NCI-H1417 (cell line): Measurements from ENCODE around the gene EPX.
A peak's percentile ranks its signal among the peaks of the same experiment; 100 is the strongest.

ENCODE experiments used
- DNase-seq, 3 experiments: peaks; one replicate each; lab custom pipeline; 2025; lab: John Stamatoyannopoulos, UW

Gene EPX

GRCh38 chr17:58229384-58229783 is 36.9 kb downstream of the EPX start:
- no peak for DNase-seq

DNA sequence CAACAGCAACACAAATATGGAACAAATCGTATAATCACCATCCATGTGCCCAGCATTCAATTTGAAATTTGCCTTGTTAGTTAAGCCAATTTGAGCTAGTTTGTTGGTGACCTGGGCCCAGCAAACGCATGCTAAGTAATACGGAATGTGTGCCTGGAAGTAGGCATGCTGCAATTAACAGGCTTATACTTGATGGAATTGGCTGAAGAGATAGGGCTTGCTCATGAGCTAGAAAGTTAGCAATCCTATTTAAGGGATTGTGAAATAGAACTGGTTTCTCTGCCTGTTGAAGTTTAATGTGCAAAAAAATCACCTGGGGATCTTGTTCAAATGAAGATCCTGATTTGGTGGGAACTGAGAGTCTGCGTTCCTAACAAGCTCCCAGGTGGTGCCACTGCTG is 37.4 kb downstream of the EPX start:
- DNase-seq, result no peak

DNA sequence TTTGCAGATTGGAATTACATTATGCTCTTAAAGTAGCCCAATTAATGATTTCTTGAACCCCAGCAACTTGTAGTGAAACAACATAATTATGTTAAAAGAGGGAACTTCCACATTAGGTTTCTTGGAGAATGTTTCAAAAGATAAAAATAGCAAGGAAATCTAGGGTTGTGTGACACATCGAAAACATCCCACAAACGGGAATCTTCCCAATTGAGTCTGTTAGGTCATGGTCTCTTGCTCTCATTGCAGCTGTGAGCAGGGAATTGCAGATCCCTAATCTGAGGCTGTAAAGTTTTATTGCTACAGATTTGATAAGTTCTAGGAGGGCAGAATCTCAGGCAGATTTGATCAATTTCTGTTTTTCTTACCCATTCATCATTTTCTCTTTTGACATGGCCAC is 39.1 kb downstream of the EPX start:
- DNase-seq, result no peak

DNA sequence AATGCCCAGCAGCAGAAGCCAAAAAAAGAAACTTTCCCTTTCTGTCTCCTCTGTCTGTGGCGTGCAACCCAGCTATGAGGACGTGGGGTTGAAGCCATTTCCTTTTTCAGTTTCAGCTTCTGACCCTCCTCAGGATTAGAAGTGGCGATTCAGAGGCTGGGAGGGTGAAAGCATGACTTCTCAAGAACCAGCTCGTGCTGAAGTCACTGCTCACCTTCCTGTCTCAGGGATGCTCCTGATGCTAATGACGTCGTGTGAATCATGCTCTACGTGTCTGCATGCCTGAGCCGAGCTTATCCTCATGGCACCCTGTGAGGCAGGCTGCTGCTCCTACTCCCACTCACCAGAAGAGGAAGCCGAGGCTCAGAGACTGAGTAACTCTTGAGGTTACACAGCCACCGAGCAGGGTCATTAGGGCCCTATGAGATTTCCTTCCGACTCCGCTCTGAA is 40.2 kb downstream of the EPX start:
- DNase-seq, result no peak

DNA sequence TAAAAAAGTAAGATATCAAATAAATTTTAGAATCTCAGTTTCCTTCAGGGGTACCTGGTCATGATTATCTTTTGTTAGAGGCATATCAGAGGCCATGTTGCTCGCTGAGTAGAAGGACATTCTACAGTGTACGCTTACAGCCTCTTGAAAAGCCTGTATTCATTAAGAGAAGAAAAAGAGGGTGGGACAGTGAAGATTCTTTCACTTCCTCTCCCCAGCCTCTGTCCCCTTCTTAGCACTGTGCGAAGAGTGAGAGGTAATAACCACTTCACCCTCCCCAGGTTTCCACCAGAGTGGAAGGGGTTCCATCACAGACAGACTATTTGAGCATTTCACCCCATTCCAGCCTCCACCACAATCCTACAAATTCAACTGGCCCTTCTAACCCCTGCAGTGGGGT is 41.0 kb downstream of the EPX start:
- no peak for DNase-seq

GRCh38 chr17:58234512-58234911 is 42.0 kb downstream of the EPX start:
- no peak for DNase-seq

DNA sequence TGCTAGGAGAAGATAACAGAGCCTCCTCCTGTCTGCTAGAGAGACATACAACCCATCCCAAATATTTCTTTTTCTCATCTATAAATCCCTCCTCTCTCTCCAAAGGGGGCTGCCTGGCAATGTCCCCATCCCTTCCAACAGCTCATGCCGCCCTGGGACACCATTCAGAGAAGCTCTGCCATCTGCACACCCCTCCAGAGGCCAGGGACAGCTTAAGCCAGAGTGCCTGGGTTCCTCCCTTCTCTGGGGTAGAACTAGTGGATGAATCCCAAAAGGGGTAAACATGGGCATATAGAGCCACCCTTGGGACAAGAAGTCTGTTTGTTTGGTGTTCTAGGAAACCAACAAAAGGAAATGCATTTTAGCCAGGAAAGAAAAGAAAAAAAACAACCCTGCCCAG is 43.3 kb downstream of the EPX start:
- DNase-seq, result no peak

DNA sequence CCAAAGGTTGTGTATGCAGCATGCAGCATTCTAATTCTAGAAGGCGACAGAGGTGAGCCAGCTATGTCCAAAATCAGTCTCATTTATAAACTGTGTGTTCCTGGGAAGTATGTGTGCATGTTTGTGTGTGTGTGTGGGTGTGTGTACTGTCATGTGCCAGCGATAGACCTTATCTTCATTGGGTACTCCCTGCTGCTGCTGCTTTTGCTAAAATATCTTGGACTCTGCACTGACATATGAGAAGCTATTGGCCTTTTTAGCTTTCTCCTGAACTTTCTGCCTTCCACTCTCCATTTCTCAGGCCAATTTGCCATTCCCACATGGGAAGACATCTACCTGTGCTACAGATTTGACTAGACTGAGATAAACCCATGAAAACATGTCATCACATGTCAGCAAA is 43.9 kb downstream of the EPX start:
- DNase-seq, result no peak

GRCh38 chr17:58238147-58238634 is 45.7 kb downstream of the EPX start, which contains the start of gene LPO:
Gene LPO (plus strand): TSS chr17:58238584. CDS start chr17:58242980, 4,396 bp downstream.
- DNase-seq, result no peak

DNA sequence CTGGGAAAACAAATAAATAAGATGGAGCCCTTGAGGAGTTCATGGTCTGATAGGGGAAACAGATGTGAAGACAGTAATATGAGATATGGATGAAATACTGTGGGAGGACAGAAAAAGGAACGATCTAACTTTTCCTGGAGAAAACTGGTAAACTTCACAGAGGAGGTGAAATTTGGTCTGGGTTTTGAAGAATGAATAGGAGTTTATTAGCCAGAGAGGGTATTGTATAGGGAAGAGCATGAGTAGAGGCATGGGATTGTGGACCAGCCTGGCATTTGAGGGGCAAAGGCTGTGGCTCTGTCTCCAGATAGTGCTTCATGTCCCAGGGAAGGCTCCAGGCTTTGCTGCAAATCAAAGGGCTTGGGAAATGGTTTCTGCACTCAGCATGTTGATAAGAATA is 47.5 kb downstream of the EPX start:
- DNase-seq, result no peak

DNA sequence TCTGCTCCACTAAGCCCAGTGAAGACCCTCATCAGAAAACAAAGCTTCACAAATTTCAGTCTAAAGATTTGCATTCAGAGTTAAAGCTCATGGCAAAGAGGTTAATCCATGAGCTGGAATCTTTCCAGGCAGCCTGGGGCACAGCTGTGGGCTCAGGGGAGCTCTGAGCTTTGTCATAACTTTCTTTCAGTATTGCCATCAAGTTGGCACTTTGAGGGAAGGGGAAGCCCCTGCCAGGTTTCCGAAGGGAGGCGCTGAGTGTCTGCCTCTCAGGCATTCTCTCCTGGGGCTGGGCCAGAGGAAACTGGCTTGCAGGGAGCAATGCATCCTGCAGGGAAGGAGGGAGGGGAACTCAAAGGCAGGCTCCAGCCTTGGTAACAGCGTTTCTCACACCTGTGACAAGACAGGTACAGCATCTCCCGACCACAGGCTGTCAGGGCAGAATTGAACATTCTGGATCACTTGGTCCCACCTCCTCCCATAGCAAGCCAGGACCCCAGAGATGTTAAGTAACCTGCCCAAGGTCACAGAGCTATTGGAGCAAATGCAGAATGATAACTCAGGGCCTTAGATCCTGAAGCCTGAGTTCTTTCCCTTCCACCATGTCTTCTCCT is 49.8 kb downstream of the EPX start:
- DNase-seq, result no peak

DNA sequence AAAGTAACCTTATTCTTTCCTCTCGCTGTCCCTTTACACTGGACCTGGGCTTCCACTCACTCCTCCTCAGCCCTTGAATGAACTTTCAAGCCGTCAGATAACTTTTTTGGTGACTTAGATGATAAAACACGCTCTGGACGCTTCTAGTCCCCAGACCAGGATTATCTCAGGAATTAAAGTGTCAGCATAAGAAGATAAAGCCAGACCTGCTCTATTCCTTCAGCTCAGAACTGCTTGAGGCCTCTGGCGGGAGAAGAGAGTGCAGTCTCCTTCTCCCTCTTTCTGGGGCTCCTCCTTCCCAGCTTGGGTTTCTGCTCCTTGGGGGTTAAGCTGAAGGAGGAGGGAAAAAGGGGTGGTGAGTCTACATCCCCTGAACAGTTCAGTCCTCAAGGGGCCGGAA is 52.4 kb downstream of the EPX start:
- DNase-seq, result no peak

GRCh38 chr17:58245428-58246103 is 53.0 kb downstream of the EPX start:
- no peak for DNase-seq

GRCh38 chr17:58246104-58246740 is 53.7 kb downstream of the EPX start:
- DNase-seq, result no peak

DNA sequence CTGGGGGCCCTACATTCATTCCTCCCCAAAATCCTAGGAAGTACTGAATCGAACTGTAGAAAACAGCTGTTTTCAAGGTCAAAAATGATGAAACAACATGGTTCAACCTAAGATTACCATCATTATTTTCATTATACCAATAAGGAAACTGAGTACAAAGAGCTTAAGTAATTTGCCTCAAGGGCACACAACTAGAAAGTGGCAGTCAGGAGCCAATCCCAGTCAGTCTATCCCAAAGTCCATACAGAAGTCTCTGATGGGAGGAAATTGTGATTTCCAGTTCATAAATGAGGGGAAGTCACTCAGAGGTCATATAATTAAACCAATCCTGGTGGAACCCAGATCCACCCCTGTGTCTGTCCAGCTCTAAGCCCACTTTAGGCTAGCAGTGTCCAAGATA is 54.3 kb downstream of the EPX start:
- no peak for DNase-seq

DNA sequence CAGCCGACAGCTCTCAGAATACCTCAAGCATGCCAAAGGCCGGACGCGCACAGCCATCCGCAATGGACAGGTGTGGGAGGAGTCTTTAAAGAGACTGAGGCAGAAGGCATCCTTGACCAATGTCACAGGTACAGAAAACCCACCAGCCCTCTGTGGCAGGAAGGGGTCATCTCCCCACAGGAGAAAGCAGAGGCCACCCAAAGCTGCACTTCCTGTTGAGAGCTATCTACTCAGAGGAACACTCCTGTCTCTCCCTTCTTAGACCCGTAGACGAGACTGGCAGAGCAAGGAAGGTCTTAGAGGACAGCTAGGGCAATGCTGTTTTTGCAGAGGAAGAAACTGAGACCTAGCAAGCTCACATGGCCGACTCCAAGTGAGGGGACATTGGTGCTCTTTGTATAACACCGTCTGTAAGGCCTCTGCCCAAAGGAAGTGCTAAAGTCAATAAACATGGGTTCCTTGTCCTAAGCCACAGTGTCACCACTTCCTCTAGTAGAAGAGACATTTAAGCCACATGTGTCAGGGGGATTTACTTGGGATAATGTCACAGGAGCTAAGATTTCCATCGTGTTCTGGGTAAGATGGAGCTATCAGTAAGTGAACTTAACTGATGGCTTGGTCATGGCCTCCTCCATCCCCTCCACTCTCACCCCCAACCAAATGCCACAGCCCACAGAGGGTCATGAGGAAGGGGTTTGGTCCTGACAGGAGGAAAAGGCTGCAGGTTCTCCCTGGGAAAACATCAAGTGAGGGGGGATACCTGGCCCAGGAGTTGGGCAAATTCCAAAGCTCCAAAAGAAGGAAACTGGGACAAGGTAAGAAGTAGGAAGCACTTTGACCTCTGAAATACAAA is 55.2 kb downstream of the EPX start:
- no peak for DNase-seq

DNA sequence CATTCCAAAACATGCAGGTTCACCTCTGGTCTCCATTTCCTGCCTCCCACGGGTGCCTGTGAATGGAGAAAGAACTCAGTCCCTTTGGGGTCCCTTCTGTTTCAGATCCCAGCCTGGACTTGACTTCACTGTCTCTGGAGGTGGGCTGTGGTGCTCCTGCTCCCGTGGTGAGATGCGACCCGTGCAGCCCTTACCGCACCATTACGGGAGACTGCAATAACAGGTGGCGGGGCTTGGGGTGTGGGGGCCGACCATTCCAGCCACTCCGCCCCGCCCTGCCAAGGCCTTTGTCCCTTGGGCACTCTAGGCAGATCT is 56.4 kb downstream of the EPX start:
- no peak for DNase-seq

DNA sequence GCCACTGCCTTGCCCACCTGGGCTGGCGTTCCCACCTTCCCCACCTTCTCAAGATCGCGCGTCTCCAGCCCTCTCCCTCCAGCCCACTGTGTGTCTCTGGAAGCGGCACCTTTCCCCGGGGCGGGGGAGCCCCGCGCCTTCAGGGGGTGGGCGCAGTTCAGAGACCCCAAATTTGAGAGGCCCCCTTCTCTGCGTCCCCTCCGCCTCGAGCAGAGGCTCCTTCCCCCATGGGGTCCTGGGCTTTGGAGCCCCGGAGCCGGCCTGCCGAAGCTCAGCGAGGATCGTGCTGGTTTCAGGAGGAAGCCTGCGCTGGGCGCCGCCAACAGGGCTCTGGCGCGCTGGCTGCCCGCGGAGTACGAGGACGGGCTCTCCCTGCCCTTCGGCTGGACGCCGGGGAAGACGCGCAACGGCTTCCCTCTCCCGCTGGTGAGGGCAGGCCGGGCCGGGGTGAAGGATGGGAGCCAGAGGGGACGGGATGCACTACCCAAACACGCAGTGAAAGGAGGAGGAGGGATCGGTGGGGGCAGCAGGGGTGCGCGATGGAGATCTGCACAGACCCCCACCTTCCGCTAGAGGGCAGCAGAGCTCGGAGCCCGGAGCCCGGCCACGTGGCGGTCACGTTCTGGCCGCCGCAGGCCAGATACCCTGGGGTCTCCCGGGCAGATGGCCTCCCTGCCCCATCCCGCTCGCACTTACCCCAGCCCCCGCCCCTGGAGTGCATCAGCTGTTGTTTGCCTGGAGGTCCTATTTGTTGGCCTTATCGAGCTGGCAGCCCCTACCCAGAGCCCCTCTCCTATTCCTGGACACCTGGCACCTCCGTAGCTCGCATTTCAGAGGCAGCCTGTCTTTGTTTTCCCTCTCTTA is 57.0 kb downstream of the EPX start:
- DNase-seq, result peak; percentile 48 to 92 (median 90)

DNA sequence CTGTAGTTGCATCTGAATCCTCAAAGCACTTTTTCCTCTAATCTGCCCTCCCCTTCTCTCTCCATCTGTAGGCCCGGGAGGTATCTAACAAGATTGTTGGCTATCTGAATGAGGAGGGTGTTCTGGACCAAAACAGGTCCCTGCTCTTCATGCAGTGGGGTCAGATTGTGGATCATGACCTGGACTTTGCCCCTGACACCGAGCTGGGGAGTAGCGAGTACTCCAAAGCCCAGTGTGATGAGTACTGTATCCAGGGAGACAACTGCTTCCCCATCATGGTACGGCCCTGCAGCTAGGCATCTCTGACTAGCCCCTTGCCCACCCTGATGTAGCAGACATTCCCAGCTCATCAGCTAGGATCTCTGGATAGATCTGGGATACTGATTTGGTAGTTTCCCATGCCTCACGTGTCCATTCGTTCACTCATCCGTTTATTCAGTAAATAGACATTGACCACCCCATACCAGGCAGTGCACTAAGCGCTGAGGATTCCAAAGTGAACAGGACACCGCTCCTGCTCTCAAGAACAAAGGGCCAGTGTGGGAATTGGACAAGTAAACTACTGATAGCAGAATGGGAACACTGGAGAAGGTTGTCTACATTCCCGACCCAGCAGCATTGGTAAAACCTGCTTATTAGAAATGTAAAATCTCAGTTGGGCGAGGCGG is 58.0 kb downstream of the EPX start:
- DNase-seq, result peak in 1 of 3 experiments; percentile 34

DNA sequence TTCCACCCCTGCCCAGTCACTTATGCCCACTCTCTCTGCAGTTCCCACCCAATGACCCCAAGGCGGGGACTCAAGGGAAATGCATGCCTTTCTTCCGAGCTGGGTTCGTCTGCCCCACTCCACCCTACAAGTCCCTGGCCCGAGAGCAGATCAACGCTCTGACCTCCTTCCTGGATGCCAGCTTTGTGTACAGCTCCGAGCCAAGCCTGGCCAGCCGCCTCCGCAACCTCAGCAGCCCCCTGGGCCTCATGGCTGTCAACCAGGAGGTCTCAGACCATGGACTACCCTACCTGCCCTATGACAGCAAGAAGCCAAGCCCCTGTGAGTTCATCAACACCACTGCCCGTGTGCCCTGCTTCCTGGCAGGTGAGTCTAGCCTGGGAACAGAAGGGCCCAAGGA is 59.6 kb downstream of the EPX start:
- DNase-seq, result no peak

- no peak for DNase-seq
Observed at GRCh38 chr17:58253082-58253481, 60.6 kb downstream of the EPX start.
